Embryonic facial prominence (tissue), 1 donor: Measurements from ENCODE around the gene ELP2.
"Not testable (repeated sequence)": the region's sequence is repeated elsewhere in the genome, so short reads cannot be mapped to it uniquely, and the experiment has no call there.

ENCODE experiments used
- DNase-seq: peaks from one replicate; pipeline ENCODE4 v3.0.0-alpha.2; 2016; ENCODE audit errors: extremely low spot score

ELP2 gene

DNA sequence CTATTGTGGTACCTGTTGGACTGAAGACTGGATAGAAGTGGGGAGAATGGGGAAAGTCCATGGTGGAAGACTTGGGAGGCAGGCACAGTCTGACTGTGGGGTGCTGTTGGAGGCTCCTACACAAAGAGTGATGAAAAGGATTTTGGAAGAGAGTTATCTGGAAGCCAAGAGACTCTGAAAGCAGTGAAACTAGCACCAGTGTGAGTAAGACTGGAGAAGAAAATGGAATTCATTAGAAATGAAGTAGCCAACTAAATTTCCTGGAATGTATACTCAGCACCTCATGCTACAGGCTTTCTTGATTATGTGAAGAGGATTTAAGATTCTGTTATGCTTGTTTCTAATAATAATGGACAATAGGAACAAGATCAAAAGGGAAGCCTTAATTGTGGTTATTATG, 27.7 kb downstream of the ELP2 start:
- DNase-seq, result no peak

DNA sequence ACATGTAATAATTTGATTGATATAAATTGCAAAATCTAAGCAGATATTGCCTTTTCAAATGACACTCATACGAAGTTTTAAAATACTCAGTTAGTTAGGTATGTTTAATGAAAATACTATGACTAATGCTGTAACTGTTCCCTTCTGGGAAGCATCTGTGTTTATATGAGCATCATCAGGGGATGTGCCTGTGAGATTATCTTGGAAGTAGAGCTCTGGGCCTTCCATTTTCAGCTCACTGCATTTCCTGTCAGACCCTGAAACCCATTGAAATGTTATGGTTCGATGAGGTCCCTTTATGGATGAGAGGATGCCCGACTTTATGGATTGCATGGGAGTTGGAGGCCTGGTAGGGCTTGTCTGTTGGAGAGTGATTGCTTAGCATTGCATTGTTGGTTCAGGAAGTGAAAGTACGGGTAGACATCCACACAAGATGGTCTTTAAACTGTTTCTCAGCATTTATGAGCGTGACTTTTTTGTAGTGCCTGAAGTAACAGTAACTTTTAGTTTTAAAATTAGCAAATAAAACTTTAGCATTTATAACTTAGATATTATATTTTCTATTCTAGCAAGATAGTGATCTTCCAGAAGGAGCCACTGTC, 28.7 kb downstream of the ELP2 start:
- DNase-seq, result no peak

DNA sequence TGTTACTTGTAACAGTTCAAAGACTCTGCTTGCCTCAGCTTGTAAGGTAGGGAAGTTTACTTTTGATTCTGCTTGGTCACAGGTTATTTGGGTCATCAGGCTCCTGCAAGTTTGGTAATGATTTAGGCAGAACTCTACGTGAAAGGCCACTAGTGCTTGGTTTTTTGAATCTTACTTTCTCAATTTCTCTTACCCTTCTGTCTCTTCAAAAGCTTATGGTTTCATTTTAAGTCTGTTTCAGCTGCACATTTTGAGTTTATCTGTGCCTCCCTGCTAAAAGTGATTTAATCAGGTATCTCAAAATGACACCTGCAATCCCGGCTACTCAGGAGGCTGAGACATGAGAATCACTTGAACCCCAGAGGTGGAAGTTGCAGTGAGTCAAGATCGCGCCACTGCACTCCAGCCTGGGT, 31.3 kb downstream of the ELP2 start:
- DNase-seq, result no peak

DNA sequence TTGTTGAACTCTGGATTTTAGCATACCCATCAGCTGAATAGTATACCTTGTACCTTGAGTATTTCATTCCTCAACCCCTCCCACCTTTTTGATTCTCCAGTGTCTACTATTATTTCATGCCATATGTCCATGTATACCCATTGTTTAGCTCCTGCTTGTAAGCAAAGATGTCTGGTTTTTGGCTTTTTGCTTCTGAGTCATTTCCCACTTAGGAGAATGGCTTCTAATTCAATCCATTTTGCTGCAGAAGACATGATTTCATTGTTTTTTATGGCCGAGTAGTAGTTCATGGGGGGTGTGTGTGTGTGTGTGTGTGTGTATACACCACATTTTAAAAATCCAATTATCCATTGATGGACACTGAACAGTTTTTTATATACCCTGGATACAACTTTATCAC, 33.3 kb downstream of the ELP2 start:
- DNase-seq, result no peak

DNA sequence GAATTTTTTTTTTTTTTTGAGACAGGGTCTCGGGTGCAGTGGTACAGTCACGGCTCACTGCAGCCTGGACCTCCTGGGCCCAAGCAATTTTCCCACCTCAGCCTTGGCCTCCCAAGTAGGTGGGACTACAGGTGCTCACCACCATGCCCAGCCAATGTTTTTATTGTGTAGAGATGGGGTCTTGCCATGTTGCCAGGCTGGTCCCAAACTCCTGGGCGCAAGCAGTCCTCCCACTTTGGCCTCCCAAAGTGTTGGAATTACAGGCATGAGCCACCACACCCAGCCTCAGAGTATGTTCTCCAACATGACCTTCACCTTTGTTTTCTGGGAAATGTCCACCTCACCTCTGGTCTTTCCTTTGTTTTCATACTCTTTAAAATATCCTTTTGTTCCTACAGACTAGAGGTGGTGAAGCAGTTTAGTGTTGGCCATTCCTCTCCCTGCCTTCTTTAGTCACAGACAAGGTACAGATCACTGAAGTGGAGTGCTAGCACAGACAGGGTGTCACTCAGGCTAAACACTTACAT, 38.1 kb downstream of the ELP2 start:
- no peak for DNase-seq

DNA sequence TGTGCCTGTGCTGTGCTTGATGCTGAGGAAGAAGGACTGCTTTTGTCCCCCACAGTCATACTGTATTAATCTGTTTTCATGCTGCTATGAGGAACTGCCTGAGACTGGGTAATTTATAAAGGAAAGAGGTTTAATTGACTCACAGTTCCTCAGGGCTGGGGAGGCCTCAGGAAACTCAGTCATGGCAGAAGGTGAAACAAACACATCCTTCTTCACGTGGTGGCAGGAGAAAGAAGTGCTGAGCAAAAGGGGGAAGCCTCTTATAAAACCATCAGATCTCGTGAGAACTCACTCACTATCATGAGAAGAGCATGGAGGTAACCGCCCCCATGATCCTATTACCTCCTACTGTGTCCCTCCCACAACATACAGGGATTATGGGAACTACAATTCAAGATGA, 38.6 kb downstream of the ELP2 start:
- DNase-seq, result not testable (repeated sequence)

DNA sequence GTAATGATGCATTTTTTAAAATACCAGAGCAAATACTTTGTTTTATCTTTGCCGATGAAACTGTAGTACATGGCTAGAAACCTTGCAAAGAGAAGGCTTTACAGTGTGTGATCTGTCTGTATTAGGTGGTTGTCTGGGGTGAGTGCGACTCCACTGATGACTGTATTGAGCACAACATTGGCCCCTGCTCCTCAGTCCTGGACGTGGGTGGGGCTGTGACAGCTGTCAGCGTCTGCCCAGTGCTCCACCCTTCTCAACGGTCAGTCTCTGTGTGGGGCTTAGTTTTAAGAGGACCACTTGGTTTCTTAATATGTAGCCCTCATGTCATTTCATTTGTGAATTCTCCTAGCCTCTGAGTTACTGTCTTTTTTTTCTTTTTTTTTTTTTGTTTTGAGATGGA, 40.2 kb downstream of the ELP2 start:
- DNase-seq, result no peak

DNA sequence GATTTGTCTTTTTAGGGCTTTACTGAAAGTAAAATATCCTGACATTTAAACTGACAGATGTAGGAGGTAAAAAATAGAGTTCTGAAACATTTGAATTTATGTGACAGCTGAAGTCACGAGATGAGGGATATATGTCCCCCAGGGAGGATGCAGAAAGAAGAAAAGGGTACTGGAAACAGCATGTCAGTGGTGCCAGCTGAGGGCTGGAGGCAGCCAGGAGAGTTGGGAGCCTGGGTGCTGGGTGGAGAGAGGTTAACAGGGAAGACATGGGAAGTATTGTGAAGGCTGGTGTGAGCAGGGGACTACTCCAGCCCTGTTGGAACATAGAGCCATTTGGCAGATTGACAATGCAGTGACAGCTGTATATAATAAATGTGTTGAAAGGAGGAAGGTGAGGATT, 45.8 kb downstream of the ELP2 start:
- no peak for DNase-seq

DNA sequence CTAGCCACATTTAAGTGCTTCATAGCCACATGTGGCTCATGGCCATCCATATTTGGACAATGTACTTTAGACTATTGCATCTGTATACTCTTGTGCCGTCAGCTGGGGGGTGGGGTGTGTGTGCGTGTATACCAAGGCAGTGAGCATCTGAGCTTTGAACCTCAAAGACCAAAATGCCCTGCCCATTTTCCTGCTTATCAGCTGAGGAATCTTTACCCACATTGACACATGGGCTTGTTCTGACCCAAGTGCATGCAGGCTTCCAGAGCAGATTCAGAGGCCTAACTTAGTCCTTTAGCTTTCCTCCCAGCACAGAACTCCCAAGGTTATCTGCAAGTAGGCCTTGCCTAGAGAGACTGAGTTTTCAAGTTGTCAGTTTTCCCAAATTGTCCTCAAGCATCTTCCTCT, 46.5 kb downstream of the ELP2 start:
- no peak for DNase-seq

DNA sequence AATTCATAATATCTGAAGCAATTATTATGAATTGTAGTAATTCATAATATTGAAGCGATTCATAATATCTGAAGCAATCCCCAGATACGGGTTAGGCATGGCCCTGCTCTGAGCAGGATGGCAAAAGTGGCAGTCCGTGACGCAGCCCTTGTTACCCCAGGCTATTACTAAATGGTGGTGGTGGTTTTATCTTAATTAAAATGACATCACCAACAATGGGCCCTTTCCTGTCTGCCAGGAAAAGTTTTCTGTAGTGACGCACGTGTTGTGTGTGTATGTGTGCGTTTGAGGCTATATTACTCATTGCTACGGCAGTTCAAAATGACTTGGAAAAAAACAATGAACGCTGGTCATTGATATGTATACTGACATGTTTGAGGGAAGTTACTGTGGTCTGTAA, 47.0 kb downstream of the ELP2 start:
- DNase-seq, result no peak

DNA sequence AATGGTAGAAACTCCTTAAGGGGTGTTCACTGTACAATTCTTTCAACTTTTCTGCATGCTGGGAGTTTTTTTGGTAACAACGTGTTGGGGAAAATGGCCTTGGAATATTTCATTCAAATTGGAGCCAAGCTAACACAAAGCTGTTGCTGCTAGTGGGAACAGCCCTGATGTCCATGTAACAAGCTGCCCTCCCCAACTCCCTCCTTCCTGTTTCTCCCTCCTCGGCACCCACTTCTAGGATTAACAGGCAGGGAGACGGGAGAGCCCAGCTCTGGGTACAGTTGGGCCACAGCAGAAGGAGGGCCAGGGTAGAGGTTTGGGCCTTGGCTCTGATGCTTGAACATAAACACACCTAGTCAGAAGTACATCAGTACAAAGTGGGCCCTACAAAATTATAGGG, 48.2 kb downstream of the ELP2 start:
- DNase-seq, result no peak

DNA sequence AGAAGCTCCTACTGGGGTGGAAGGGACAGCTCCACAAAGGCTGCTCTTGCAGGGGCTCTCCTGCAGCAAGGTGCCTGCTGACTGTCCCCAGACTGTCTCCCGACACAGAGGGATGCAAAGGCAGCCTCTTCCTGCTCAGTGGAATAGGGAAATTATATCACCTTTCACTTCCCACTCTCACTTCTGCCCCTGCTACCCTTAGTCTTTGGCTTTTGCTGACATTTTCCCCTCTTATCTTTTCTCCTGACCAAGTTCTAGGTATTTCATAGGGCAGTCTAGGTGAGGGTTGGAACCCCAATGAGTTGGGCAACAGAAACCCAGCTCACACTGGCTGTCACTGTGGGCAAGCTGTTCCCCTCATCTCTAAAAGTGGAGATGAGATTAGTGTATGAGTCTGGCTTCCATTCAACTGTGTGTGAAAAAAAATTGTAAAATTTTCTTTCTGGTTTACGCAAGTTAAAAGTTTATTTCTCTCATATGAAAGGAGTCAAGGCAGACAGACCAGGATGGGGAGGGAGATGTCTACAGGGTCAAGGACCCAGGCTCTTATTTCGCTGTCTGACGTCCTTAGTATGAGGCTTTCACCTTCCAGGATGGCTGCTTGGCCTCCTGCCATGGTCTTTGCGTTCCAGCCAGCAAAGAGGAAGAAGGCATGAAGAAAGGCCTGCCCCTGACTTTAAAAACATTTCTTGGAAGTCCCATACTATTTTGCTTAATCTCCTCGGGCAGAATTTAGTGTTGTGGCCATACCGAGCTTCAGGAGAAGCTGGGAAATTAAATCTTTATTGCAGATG, 50.1 kb downstream of the ELP2 start:
- no peak for DNase-seq

DNA sequence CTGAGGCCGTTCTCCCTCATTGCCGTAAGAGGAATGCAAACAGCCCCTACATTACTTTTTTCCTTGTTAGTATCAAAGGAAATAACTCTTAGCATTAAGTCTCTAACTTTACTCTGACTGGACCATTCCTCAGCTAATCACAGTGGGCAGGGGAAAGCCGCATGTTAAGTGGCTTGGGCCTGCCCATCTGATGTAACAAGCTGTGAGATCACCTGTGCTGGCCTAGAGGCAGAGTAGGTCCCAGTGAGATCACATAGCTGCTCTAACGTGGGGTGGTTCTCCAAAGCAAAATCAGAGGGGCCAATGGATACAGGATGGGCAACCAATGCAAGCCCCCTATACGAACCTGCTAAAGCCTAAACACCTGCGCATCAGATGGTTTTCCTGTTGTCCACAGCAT, 51.7 kb downstream of the ELP2 start:
- no peak for DNase-seq

DNA sequence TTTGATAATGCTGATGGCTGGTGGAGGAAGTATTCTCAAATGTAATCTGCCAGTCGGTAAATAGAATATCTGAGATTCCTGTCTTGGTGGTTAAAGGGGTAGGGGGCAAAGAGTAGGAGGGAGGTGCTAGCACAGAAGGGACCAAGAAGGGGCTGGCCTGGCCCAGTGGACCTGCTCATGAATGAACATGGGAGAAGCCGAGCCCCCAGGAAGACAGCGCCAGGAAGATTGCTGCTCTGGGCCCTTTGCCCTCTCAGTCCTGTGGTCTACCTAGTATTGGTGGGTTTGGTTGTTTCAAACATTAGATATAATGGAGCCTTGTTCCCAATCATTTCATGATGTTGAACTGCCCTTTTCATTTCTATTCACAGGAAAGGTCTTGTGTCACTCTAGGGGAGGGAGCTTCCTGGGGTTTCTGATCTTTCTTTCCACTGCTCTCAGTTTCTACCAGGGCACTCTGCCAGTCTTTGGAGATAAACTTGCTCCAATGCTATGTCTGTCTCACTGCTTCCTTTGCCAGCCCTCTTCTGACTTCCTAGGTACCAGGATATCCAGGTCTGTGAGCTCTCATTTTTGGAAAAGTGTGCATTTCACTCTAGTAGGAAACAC, 52.3 kb downstream of the ELP2 start:
- DNase-seq, result no peak

DNA sequence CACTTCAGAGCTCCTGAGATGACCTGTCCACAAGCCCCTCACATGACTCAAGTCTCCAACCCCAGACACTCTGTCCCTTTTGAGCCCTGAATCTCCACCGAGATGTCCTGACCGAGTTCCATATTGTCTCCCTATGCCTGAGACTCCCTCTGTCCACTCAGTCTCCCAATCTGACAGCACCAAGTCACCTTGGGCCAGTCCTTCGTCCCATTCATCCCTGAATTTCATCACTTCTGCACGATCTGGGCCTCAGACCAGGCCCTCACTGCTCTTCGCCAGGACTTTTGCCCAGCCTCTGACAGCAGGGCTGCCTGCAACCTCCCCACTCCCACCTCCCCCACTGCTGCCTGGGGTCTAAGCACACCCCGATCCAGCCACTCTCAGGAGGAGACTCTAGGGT, 53.3 kb downstream of the ELP2 start:
- DNase-seq, result no peak

DNA sequence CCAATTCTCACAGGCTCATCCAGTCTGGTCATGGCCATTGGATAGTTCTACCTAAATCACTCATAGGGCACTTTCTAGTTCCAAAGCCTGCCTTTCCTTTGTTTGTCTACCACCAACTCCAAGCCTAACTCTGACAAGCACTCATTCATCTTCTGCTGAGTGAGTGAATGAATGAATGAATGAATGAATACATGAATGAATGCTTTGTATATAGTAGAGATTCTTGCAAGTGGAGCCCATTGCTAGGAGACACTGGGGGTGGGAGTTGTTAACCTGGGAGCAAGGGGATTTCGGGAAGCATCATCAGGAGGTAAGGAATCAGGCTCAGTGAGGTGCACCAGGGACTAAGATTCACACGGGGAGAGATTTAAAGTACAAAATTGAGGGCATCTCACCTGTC, 54.3 kb downstream of the ELP2 start:
- DNase-seq, result no peak

DNA sequence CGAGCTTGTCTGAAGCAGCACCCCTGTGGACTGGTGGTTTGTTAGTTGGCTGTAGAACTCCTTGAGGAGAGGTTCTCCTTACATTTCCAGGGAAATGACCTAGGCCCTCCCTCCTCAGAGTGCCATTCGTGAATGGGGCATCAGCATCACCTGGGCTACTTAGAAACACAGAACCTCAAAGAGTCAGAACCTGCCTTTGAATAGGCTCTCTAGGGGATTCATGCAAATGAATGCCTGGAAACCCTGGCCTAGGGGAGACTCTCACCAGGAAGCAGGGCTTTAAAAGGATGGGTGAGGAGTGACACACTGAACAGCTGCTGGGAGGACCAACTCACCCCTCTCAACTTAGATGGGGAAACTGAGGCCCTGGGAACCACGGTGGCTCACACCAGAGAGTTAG, 55.5 kb downstream of the ELP2 start:
- no peak for DNase-seq

DNA sequence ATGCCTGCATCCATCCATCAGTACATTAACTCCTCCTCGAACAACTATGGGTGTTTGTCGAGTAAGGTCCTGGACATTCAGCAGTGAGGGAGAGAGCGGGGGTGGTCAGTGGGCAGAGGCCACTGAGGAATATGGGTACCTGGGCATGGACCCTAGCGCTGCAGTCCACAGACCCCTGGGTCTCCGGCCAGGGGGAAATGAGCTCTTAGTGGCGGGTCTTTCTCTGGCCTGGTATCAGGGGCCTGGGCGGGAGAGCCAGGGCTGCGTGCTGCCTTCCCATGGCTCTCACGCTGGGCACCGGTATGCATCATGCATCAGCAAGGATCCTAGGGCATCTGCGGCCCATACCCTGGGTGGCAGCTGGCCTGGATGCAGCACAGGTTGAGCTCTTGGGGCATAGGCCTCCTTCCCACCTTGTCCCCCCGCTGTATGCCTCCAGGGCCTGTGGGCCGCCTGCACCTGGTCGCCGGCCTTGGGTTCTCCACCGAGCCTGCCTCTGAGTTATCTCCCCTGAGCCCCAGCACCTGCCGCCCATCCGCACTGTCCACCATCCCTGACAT, 56.3 kb downstream of the ELP2 start:
- no peak for DNase-seq

DNA sequence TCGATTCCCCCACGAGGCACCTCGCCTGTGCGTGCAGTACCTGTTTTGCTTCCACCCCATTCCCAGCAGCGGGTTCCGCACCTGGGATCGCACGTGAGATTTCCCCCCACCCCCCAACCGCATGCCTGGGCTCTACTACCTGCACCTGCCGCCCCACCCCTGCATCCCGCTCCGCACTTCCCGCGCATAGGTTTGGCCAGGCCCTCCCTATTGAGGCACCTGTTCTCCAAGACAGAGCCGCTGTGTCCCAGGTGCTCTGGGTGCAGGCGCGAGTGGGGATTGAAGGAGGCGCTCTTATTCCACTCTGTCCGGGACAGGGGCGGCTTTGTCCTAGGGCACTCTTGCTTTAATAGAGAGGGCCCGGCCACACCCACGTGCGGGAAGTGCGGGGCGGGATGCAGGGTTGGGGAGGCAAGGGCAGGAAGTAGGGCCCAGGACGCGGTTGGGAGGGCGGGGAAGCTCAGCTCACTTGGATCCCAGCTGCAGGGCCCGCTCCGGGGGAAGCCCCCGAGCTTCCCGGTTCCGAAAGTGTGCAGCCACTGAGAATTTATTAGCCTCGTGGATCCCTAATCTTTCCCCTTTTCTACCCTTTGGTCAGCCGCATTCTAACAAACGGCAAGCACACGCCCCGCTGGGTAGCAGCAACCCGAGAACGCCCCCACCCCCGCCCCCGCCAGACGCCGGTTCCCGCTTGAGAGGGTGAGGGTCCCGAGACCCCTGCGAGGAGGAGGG, 56.9 kb downstream of the ELP2 start:
- DNase-seq, result no peak

DNA sequence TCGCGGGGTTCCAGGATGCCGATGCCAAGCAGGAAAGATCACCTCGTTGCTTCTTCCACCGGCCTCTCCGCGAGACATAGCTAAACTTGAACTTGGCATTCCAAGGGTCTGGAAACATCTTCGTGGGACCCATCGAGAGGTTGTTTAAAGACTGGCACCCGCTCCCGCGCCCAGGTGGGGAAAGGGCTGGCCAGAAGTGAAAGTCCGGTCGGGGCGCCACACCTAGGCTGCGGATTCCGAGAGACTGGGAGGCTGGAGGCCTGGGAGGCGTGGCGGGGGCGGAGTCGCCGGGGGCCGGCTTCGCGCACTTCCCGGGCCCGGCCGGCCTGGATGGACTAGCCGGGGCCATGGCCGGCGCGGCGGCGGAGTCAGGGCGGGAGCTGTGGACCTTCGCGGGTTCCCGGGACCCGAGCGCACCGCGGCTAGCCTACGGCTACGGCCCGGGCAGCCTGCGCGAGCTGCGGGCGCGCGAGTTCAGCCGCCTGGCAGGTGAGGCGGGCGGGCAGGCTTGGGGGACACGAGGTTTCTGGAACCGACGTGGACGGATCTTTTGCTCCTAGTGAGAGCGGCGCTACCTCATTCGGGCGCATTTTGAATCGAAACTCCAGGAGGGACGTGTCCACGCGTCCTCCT, 57.6 kb downstream of the ELP2 start, which contains the start of gene MOCOS:
TSS of gene MOCOS (plus strand) at position 305 of the 633 bp plus-strand sequence. CDS start at position 348, 43 bp downstream.
- no peak for DNase-seq
